ENCODE results near the gene HNF4A.

Gene HNF4A

DNA sequence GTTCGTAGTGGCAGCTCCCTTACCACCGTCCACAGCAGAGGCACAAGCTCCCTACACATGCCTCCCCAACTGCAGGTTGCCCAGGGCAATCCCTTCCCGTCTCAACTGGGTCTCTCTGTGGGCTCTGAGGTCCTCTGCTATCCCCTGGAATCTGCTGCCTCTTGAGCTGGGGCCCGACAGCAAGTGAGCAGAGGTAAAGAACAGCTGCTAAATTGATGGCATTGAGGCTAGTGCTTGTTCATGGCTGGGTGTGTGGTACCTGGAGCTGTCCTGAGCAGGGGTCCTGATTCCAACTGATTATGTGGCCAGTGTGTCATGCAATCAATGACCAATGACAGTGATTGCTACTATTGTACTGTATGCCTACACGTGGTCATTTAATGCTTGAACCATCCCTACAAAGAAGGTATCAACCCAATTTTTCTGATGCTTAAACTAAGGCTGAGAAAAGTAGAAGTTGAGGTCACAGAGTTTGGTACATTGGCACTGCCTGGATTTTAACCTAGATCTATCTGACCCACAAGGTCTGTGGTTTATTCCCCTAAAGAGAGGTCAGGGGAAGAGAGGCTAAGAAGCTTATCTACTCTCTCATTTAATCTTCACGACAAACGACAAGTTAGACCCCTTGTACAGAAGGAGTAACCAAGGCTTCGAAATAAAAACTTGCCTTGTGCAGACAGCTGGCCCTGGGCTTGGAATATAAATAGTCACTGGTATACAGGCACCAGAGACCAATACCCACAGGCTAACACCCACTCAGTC is 41.1 kb downstream of the HNF4A start:
- H3K4me3 ChIP-seq (ENCODE audit: low read depth, low read length) = no peak overlapping the region
- no peaks in the 10 kb centered on the region for H3K36me3 ChIP-seq
- no peaks in the 10 kb centered on the region for H3K27me3 ChIP-seq
- H3K4me1 ChIP-seq = no peaks in the 10 kb centered on the region
- DNase-seq = no peak
- H3K9me3 ChIP-seq = no peaks in the 10 kb centered on the region
- TF ChIP-seq, protein P1, sequence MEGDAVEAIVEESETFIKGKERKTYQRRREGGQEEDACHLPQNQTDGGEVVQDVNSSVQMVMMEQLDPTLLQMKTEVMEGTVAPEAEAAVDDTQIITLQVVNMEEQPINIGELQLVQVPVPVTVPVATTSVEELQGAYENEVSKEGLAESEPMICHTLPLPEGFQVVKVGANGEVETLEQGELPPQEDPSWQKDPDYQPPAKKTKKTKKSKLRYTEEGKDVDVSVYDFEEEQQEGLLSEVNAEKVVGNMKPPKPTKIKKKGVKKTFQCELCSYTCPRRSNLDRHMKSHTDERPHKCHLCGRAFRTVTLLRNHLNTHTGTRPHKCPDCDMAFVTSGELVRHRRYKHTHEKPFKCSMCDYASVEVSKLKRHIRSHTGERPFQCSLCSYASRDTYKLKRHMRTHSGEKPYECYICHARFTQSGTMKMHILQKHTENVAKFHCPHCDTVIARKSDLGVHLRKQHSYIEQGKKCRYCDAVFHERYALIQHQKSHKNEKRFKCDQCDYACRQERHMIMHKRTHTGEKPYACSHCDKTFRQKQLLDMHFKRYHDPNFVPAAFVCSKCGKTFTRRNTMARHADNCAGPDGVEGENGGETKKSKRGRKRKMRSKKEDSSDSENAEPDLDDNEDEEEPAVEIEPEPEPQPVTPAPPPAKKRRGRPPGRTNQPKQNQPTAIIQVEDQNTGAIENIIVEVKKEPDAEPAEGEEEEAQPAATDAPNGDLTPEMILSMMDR (IDR thresholded peaks at IDR 0.05; ENCODE audit: low read depth, low read length) = no peak

DNA sequence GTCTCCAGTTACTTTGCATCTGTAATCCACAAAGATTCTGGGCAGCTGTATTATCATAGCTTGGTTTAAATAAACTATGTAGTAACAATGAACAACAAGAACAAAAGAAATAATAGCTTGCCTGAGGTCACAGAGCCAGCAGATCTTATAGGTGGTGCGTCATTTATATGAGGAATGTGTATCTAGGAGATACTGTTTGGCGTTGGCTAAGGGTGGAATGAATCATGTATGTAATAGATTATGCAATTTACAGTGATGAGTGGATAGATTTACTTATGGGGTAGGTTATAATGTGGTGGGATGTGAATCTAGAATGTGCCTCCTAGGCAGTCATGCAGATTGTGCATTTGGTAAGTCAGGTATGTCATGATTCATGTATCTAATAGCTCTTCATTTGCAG is 42.8 kb downstream of the HNF4A start:
- Histone ChIP-seq H3K4me1 (peaks cover 7% of the 10 kb centered on the region; the same call in 1 of the 2 replicates), H3K27me3 (no peaks in the 10 kb centered on the region), H3K9me3 (no peaks in the 10 kb centered on the region), H3K4me3 (ENCODE audit: low read depth, low read length) (no peak overlapping the region), H3K36me3 (no peaks in the 10 kb centered on the region)
- DNase-seq = no peak
- TF ChIP-seq, protein P1 (IDR thresholded peaks at IDR 0.05; ENCODE audit: low read depth, low read length) = no peak

DNA sequence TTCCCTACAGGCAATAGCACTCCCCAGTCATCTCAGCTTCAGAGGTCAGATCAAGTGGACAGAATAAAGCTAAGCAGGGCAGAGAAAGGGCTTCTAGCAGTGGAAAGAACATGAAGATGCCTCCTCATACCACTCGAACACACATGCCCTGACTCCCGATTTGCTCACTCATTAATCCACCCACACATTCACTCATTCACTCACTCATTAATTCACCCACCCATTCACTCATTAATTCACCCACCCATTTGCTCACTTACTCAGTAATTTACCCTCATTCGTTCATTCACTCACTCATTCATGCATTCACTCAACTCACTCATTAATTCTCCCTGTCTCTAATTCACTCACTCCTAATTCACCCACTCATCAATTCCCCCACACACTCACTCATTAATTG is 43.9 kb downstream of the HNF4A start:
- Histone ChIP-seq H3K4me1 (peaks cover 7% of the 10 kb centered on the region; the same call in 1 of the 2 replicates), H3K4me3 (ENCODE audit: low read depth, low read length) (no peak overlapping the region)
- TF ChIP-seq, protein P1 (IDR thresholded peaks at IDR 0.05; ENCODE audit: low read depth, low read length) = no peak

DNA sequence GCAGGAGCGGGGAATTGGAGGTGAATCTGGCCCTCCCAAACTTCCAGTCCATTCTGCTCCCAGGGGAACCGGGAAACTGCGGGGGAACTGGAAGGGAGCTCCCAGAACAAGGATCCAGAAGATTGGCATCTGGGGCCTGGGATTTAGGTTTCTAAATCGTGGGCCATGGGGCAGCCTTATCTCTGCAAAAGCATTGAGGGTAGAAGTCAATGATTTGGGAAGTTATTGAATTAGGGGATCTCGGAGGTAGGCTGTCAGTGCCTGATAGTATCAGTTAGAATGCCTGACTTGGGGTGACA is 45.1 kb downstream of the HNF4A start:
- no peak overlapping the region for H3K4me3 ChIP-seq (ENCODE audit: low read depth, low read length)
- no peaks in the 10 kb centered on the region for H3K9me3 ChIP-seq
- no peaks in the 10 kb centered on the region for H3K27me3 ChIP-seq
- H3K4me1 ChIP-seq = peaks cover 7% of the 10 kb centered on the region; the same call in 1 of the 2 replicates
- no peaks in the 10 kb centered on the region for H3K36me3 ChIP-seq
- no peak for DNase-seq
- TF ChIP-seq, protein P1 (IDR thresholded peaks at IDR 0.05; ENCODE audit: low read depth, low read length) = no peak

More for the DNA sequence above, 43.9 kb downstream of the HNF4A start:
- Histone ChIP-seq H3K27me3 (no peaks in the 10 kb centered on the region), H3K36me3 (no peaks in the 10 kb centered on the region), H3K9me3 (no peaks in the 10 kb centered on the region)
- DNase-seq = no peak

DNA sequence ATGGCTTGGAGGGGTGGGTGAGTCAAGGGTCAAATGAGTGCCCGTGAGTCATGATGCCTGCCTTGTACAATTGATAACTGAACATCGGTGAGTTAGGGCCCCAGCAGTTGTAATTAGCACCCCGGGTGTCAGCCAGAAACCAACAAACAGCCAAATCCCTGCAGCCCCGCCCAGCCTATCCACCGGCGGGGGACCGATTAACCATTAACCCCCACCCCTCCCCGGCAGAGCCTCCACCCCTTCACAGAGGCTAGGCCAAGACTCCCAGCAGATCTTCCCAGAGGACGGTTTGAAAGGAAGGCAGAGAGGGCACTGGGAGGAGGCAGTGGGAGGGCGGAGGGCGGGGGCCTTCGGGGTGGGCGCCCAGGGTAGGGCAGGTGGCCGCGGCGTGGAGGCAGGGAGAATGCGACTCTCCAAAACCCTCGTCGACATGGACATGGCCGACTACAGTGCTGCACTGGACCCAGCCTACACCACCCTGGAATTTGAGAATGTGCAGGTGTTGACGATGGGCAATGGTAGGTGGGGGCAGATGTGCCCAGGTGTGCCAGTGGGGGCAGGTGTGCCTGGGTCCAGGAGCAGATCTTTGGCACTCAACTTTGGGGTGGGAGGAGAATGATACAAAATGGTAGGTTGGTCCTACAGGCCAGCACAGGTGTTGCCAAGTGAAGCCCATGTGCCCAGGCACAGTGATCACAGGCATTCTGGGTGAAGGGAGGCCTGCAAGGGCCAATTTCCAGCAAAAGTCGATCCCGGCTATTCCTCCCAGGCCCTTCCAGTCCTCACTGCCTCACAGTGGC is 45.7 kb downstream of the HNF4A start:
- TF ChIP-seq, protein P1 (IDR thresholded peaks at IDR 0.05; ENCODE audit: low read depth, low read length) = no peak
- no peak for DNase-seq
- no peak overlapping the region for H3K4me3 ChIP-seq (ENCODE audit: low read depth, low read length)
- no peaks in the 10 kb centered on the region for H3K9me3 ChIP-seq
- no peaks in the 10 kb centered on the region for H3K36me3 ChIP-seq
- peaks cover 7% of the 10 kb centered on the region; the same call in 1 of the 2 replicates for H3K4me1 ChIP-seq
- no peaks in the 10 kb centered on the region for H3K27me3 ChIP-seq
